Neuron (in vitro differentiated cells): ENCODE data around the gene LMTK2.

ENCODE experiments used
- H2AFZ ChIP-seq: one replicate; pipeline ENCODE4 v1.6.1; 2013; ENCODE audit warnings: low read depth, mild to moderate bottlenecking, inconsistent platforms, low read length, moderate library complexity
- H3K27me3 ChIP-seq: one replicate; pipeline ENCODE4 v1.6.1; 2013; ENCODE audit warnings: low read length; ENCODE audit not compliant: insufficient read depth
- H3K36me3 ChIP-seq: one replicate; pipeline ENCODE4 v1.6.1; 2013; ENCODE audit warnings: low read length; ENCODE audit not compliant: insufficient read depth
- H3K4me1 ChIP-seq: one replicate; pipeline ENCODE4 v1.6.1; 2013; ENCODE audit warnings: low read length; ENCODE audit not compliant: insufficient read depth
- H3K4me3 ChIP-seq: 2 replicates; pipeline ENCODE4 v1.5.1; 2013; ENCODE audit warnings: mild to moderate bottlenecking, low read length, moderate library complexity
- H3K9me3 ChIP-seq: one replicate; pipeline ENCODE4 v1.6.1; 2013; ENCODE audit warnings: low read length

Gene LMTK2

DNA sequence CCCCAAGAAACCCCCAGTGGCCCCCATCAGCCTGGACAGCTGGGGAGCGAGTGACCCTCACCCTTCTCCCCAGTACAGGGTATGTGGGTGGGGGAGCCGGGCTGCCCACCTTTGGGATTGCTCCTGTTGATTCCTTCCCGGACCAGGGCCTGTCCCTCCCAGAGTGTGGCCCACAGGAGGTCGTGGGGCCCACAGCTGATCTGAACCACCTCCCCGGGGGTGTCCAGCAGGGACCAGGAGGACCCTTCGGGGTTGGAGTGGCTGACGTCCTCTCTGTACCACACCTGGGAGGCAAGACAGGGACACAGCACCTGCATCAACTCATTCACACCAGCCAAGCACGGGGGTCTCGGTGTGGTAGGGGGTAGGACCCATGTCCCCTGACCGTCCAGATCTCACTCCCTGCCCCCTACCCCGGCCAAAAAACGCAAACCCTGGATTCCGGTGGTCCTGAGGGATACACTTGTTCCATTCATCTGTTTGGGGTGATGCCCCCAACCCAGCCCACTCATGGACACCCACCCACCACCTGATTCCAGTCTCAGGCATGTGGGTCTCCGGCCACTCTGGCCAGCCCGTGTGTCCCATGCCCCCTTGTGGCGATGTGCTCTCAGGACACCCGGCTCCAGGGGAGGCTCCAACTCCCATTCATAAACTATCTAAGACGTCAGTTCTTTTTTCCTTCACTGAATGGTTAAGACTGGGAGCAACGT is 134.5 kb downstream of the LMTK2 start:
- Histone ChIP-seq H3K9me3 (no peaks in the 10 kb centered on the region), H3K4me3 (no peak overlapping the region), H3K4me1 (no peaks in the 10 kb centered on the region), H2AFZ (no peak overlapping the region), H3K27me3 (no peaks in the 10 kb centered on the region), H3K36me3 (peaks cover 16% of the 10 kb centered on the region)

- Histone ChIP-seq H3K9me3 (no peaks in the 10 kb centered on the region), H3K27me3 (no peaks in the 10 kb centered on the region), H2AFZ (no peak overlapping the region), H3K4me3 (no peak overlapping the region), H3K36me3 (peaks cover 16% of the 10 kb centered on the region), H3K4me1 (no peaks in the 10 kb centered on the region)
These were observed 135.1 kb downstream of the LMTK2 start for GRCh38 chr7:98241674-98242241.

DNA sequence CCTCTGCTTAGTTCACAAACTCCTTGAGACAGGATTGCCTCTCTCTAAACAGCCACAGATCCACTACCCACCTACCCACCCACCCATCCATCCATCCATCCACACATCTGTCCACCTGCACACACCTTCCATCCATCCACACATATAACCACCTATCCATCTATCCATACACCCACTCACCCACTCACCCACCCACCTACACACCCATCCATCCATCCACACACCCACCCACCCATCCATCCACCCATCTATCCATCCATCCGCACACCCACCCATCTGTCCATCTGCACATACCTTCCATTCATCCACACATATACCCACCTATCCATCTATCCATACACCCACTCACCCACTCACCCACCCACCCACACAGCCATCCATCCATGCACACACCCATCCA is 135.7 kb downstream of the LMTK2 start:
- H3K9me3 ChIP-seq = no peaks in the 10 kb centered on the region
- H3K27me3 ChIP-seq = no peaks in the 10 kb centered on the region
- H2AFZ ChIP-seq = no peak overlapping the region
- H3K4me3 ChIP-seq = no peak overlapping the region
- peaks cover 16% of the 10 kb centered on the region for H3K36me3 ChIP-seq
- no peaks in the 10 kb centered on the region for H3K4me1 ChIP-seq

- Histone ChIP-seq H3K4me3 (no peak overlapping the region), H3K27me3 (no peaks in the 10 kb centered on the region), H3K36me3 (peaks cover 16% of the 10 kb centered on the region), H2AFZ (no peak overlapping the region), H3K9me3 (no peaks in the 10 kb centered on the region), H3K4me1 (no peaks in the 10 kb centered on the region)
These were observed 136.3 kb downstream of the LMTK2 start for GRCh38 chr7:98242934-98243333.

- H3K4me1 ChIP-seq = no peaks in the 10 kb centered on the region
- H3K9me3 ChIP-seq = no peaks in the 10 kb centered on the region
- no peak overlapping the region for H3K4me3 ChIP-seq
- H3K27me3 ChIP-seq = no peaks in the 10 kb centered on the region
- peaks cover 4% of the 10 kb centered on the region for H3K36me3 ChIP-seq
- H2AFZ ChIP-seq = no peak overlapping the region
These were observed 138.2 kb downstream of the LMTK2 start for GRCh38 chr7:98244871-98245270.

DNA sequence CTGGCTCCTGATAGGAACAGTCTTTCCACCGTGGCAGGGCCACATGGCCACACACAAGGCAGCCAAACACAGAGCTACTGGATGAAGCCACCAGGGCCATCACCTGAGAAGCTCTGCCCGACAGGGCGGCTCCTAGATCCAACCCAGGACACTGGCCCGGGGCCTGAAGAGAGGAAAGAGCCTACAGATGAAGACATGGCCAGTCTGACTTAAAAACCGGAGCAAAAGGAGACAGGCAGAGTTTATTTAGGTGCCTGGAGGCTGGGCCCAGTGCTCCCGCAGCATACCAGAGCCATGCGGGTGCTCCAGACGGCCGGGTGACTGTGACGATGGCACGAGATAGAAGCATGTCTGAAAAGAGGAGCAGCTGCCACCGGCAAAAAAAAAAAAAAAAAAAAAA is 141.5 kb downstream of the LMTK2 start:
- peaks cover 4% of the 10 kb centered on the region for H3K36me3 ChIP-seq
- no peaks in the 10 kb centered on the region for H3K9me3 ChIP-seq
- no peaks in the 10 kb centered on the region for H3K27me3 ChIP-seq
- no peak overlapping the region for H2AFZ ChIP-seq
- peaks cover 18% of the 10 kb centered on the region for H3K4me1 ChIP-seq
- no peak overlapping the region for H3K4me3 ChIP-seq

DNA sequence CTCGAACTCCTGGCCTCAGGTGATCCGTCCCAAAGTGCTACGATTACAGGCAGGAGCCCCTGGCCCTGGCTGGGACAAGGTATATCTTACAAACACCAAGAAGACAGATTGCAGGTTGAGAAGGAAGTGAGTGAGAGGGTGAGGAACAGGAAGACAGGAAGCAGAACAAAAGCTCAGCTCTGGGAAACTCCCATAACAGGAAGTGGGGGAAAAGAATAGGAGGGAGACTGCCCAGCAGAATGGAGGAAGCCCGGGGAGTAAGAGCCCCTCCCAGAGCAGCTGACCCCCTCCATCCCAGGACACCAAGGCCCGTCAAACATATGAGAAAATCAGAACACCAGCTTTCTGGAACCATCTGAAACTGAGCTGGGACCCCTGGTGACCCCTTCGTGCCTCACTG is 142.4 kb downstream of the LMTK2 start:
- no peaks in the 10 kb centered on the region for H3K9me3 ChIP-seq
- peaks cover 24% of the 10 kb centered on the region for H3K4me1 ChIP-seq
- no peaks in the 10 kb centered on the region for H3K27me3 ChIP-seq
- no peaks in the 10 kb centered on the region for H3K36me3 ChIP-seq
- H3K4me3 ChIP-seq = no peak overlapping the region
- H2AFZ ChIP-seq = no peak overlapping the region

DNA sequence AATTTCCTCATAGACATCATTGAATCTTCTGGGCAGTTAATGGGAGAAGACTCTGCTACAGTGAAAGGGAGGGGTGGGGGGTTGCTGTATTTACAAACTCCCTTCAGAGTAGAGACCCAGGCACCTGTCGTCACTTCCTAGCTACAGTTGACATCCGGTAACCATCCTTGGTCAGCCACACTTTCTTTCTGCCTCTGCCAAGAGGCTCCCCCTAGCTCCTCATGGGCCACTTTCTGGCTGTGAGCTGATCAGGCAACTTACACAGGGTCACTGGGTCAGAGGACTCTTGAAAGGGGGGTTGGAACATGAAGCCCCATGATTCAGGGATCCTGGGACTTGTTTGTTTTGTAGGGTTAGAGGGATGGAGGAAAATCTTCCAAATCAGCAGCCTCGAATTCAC is 144.1 kb downstream of the LMTK2 start:
- Histone ChIP-seq H3K4me1 (peaks cover 35% of the 10 kb centered on the region), H3K9me3 (no peaks in the 10 kb centered on the region), H3K36me3 (no peaks in the 10 kb centered on the region), H3K27me3 (no peaks in the 10 kb centered on the region), H3K4me3 (peak overlapping the region; percentile 89), H2AFZ (no peak overlapping the region)

DNA sequence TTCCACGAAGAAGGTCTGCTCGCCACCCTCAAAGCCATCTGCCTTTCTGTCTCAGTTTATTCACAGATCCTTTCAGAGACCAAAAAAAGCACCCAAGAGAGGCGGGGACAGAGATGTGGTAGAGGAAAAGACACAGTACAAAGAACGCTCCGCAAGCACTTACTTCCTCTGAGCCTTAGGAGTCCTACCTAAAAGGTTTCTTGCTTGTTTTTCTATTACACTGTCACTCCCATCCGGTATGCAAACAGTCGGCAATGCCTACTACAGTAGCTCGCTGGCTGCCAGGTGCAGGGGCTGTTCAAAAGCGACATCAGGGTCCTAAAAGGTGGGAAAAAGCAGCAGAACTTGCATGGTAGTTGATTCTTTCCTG is 144.6 kb downstream of the LMTK2 start:
- Histone ChIP-seq H3K27me3 (no peaks in the 10 kb centered on the region), H3K9me3 (no peaks in the 10 kb centered on the region), H2AFZ (peak overlapping the region; percentile 84), H3K4me1 (peaks cover 38% of the 10 kb centered on the region), H3K4me3 (peak overlapping the region; percentile 89), H3K36me3 (no peaks in the 10 kb centered on the region)

DNA sequence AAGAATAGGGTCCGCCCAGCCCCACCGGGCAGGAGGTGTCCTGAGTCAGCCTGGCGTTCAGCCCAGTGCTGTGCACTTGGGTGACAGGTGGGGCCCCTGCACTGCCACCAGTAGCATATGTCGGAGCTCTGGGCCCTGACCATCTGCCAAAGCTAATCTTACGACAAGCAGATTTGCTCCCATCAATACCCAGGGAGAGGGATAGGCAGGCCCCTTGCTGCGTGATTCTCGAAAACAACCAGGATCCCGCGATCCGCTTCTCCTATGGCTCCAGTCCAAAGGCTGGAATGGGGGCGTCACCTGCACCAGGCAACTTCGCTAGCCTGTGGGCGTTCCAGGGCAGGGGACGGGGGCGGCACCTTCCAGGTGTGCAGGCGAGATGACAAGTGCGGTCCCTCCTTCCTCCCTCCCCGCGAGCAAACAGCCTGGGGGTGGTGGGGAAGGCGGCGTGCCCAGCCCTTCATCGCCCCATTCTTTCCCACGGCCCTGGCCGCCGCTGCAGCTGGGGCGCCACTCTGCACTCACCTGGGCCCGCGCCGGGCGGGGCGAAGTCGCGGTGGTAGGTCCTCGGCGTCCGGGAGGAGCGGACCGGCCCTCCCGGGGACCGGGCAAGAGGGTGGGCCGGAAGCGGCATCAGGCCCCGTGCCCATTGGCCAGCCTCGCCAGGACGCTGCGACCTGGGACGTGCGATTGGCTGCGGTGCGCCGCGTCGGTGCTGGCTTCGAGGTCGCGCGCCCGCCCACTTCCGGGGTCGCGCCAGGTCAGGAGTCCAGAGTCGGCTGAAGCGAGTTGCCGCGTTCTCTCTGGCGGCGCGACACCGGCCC is 145.2 kb downstream of the LMTK2 start, which contains the start of gene TECPR1:
TECPR1 (minus strand) TSS at position 632 of the 824 bp plus-strand sequence. CDS start 6,086 bp downstream, outside the sequence.
- H2AFZ ChIP-seq = peak within 1 kb of the TSS; percentile 84
- H3K4me3 ChIP-seq = peak within 1 kb of the TSS; percentile 89
- no peaks in the 10 kb centered on the region for H3K27me3 ChIP-seq
- H3K4me1 ChIP-seq = peaks cover 41% of the 10 kb centered on the region
- H3K9me3 ChIP-seq = no peaks in the 10 kb centered on the region
- peaks cover 3% of the 10 kb centered on the region for H3K36me3 ChIP-seq

GRCh38 chr7:98252425-98253054 is 145.9 kb downstream of the LMTK2 start:
- H2AFZ ChIP-seq = peak overlapping the region; percentile 84
- peaks cover 41% of the 10 kb centered on the region for H3K4me1 ChIP-seq
- no peaks in the 10 kb centered on the region for H3K27me3 ChIP-seq
- no peaks in the 10 kb centered on the region for H3K9me3 ChIP-seq
- peak overlapping the region; percentile 89 for H3K4me3 ChIP-seq
- peaks cover 7% of the 10 kb centered on the region for H3K36me3 ChIP-seq

DNA sequence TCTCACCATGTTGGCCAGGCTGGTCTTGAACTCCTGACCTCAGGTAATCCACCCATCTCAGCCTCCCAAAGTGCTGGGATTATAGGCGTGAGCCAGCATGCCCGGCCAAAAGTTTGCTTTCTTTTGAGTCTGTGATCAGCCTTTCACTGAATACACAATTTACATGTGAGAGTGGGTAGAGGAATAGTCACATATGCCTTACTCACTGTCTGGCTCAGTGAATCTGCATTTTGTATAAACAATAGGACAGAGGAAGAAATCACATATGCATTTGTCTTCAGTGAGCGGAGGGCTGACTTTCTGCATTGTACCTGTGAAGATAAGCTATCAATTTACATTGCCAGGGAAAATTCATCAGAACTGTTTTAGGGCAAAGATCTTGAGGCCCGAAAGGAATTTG is 147.9 kb downstream of the LMTK2 start:
- H3K4me3 ChIP-seq = peak overlapping the region; percentile 0
- H2AFZ ChIP-seq = no peak overlapping the region
- H3K9me3 ChIP-seq = no peaks in the 10 kb centered on the region
- no peaks in the 10 kb centered on the region for H3K27me3 ChIP-seq
- H3K36me3 ChIP-seq = peaks cover 12% of the 10 kb centered on the region
- peaks cover 41% of the 10 kb centered on the region for H3K4me1 ChIP-seq
